Suppressor macrophage (primary cell): ENCODE results near the gene CUL7.
"Not testable (repeated sequence)": the region's sequence is repeated elsewhere in the genome, so short reads cannot be mapped to it uniquely, and the experiment has no call there.

Source experiments
- DNase-seq, 4 experiments: peaks; one replicate each; pipeline ENCODE4 v3.0.0-alpha.2; 2020 to 2022

CUL7 gene

GRCh38 chr6:43043310-43043709 lies 10.3 kb downstream of the CUL7 start:
- no peak for DNase-seq

- not testable (repeated sequence) for DNase-seq
Observed at GRCh38 chr6:43041475-43041874, 12.2 kb downstream of the CUL7 start.

- DNase-seq, result no peak
Observed at GRCh38 chr6:43040542-43041257, 13.0 kb downstream of the CUL7 start.

- no peak for DNase-seq
Observed at GRCh38 chr6:43038727-43039126, 14.9 kb downstream of the CUL7 start.

- DNase-seq, result no peak
Observed at GRCh38 chr6:43037706-43038105, 15.9 kb downstream of the CUL7 start.

- no peak for DNase-seq
Observed at GRCh38 chr6:43037197-43037596, 16.5 kb downstream of the CUL7 start.

- DNase-seq, result no peak
Observed at GRCh38 chr6:43036712-43037111, 16.9 kb downstream of the CUL7 start.

GRCh38 chr6:43035495-43036194 lies 18.0 kb downstream of the CUL7 start:
- DNase-seq, result no peak

GRCh38 chr6:43034190-43034525 lies 19.5 kb downstream of the CUL7 start:
- no peak for DNase-seq

- DNase-seq, result no peak
Observed at GRCh38 chr6:43033496-43034189, 20.0 kb downstream of the CUL7 start.

GRCh38 chr6:43032326-43032725 lies 21.3 kb downstream of the CUL7 start:
- DNase-seq, result no peak

- DNase-seq, result no peak
Observed at GRCh38 chr6:43029120-43029519, 24.5 kb downstream of the CUL7 start.

GRCh38 chr6:43026365-43026764 lies 27.3 kb downstream of the CUL7 start:
- DNase-seq, result no peak

- DNase-seq, result no peak
Observed at GRCh38 chr6:43024436-43024835, 29.2 kb downstream of the CUL7 start.

GRCh38 chr6:43021270-43022047 lies 32.2 kb downstream of the CUL7 start, which contains the start of gene RRP36:
Gene RRP36 (plus strand): TSS chr6:43021623. CDS start chr6:43021655, 32 bp downstream.
- DNase-seq, result peak; percentile 81 to 92 (median 86)

GRCh38 chr6:43020847-43021246 lies 32.8 kb downstream of the CUL7 start:
- no peak for DNase-seq

- DNase-seq, result peak in 2 of 4 experiments; percentile 28 to 44
Observed at GRCh38 chr6:43020052-43020705, 33.5 kb downstream of the CUL7 start.

- DNase-seq, result no peak
Observed at GRCh38 chr6:43019152-43019551, 34.5 kb downstream of the CUL7 start.

- no peak for DNase-seq
Observed at GRCh38 chr6:43016943-43017334, 36.7 kb downstream of the CUL7 start.

GRCh38 chr6:43016176-43016942 lies 37.3 kb downstream of the CUL7 start:
- peak; percentile 4 to 51 (median 44) for DNase-seq

GRCh38 chr6:43014434-43014909 lies 39.2 kb downstream of the CUL7 start:
- peak in 3 of 4 experiments; percentile 26 to 33 (median 30) for DNase-seq
